A673 (cell line): Measurements from ENCODE around the gene NCR1.

Experiments used
- CTCF ChIP-seq: fragments of 300-800, 200-600 bp; sonication (generic); conservative IDR thresholded peaks from 2 replicates; pipeline ENCODE4 v1.5.1; 2017; ENCODE audit warnings: low read depth, mild to moderate bottlenecking, antibody characterized with exemption, low read length, moderate library complexity, mixed read lengths
- EZH2 ChIP-seq: fragments of 200-600 bp; sonication (generic); IDR thresholded peaks from 2 replicates; pipeline ENCODE4 v1.6.1; 2017; ENCODE audit warnings: borderline replicate concordance, low read depth, mild to moderate bottlenecking, mixed read lengths, antibody characterized with exemption, low read length; ENCODE audit not compliant: poor library complexity, severe bottlenecking

DNA sequence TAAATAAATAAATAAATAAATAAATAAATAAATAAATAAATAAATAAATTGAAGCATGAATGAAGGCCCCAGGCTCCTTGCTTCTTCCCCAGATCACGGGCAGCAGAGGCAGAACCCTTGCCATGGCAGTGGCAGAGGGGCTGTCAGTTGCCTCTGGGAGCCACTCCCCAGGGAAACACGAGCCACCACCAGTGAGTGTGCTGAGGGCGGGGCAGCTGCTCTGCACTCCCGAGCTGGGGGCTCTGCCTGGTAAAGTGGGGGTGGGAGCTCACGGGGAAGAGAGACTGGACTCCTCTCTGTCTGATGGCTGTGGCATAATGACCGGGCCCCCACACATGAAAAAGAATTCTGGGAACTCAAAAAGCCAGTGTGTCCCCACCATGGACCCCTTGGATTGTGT is 24.1 kb upstream of the NCR1 start:
- TF ChIP-seq CTCF (no peak), EZH2 (no peak)
